HG02885 (cell line): ENCODE measurements around the gene PRKCQ.

Experiments used
- ATAC-seq: cut with Tn5 transposase; IDR thresholded peaks from one replicate; pipeline ENCODE4 v1.9.1; 2021; ENCODE audit warnings: mild to moderate bottlenecking; ENCODE audit not compliant: unreplicated experiment, poor library complexity

PRKCQ gene

DNA sequence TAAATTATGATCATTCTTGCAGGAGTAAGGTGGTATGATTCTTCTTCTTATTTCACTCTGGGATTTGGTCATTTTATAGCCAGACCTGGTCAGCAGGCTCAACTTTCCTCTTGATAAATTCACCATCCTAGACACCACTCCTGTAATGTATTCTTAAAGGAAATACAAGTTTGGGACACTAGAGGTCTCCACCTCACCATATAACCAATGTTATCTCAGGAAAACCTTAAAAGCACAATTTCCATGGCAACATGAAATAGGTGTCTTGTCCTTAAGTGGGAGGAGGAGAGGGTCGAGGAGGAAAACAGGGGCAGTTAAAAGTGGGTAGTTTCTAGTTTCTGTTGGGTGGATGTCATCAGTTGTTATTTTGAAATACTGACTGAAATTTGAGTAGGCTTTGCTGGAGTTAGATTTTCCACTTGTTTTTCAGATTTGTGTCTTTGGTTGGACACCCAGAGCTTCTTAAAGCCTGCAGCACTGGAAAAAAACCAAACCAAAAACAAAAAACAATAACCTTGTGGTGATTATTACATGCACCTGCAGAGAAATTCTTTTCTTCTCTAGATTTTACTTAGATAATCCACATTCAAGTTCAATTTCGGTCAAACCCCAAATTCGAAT, 163.1 kb downstream of the PRKCQ start:
- no peak for ATAC-seq

DNA sequence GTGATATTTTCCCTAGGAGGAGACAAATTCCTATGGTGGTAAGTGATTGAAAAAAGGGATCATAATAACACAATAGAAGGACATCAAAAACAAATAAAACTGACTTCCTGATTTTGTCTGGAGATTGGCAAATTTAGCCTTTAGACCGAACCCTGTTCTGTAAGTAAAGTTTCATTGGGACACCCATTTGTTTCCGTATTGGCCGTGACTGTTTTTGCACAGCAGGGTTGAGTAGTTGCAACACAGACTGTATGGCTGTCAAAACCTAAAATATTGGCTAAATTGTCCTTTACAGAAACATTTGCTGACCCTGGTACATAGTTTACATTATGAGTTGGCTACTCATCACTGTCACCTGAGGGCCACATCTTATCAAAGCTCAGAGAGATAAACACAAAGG, 168.6 kb downstream of the PRKCQ start:
- ATAC-seq = no peak

DNA sequence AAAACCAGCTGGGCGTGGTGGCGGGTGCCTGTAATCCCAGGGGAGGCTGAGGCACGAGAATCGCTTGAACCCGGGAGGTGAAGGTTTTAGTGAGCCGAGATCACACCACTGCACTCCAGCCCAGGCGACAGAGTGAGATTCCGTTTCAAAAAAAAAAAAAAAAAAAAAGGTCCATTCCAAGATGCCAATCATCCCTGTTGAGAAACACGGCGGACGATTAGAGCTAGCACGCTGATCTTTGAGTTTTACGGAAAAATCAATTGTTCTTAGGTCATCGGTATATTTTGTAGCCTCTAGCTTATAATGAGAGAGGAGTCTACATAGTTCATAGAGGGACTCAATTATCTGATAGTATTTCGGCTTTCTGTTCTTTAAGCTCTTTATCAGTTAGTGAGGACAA, 169.2 kb downstream of the PRKCQ start:
- no peak for ATAC-seq

DNA sequence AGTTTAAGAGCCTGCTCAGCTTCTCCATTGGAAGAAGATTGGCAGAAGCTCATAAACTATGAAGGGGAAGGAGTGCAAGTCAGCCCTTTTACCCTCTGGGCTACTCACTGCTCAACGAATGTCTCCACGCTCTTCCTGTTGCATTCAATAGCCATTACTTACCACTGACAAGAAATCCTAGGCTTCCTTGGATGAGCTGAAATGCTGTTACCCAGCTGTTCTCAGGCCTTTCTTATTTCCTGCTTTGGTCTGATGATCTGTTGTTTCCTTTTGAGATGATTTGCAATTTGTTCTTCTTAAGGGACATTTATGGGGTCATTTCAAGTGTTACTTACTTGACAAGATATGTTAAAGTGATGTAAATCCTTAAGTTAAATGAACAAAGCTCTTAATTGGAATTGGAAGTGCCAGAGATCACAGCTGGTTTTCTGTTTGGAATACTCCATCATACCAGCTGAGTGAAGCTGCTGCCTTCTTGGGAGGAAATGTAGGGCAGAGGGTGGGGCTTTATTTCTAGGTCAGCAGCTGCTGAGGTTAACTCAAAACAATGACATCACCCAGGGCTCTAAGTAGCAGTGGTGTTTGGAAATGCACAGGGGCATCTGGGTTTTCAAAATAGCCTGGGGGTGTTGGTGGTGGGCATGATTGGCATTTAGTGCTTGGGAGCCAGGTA, 170.0 kb downstream of the PRKCQ start:
- ATAC-seq = no peak

DNA sequence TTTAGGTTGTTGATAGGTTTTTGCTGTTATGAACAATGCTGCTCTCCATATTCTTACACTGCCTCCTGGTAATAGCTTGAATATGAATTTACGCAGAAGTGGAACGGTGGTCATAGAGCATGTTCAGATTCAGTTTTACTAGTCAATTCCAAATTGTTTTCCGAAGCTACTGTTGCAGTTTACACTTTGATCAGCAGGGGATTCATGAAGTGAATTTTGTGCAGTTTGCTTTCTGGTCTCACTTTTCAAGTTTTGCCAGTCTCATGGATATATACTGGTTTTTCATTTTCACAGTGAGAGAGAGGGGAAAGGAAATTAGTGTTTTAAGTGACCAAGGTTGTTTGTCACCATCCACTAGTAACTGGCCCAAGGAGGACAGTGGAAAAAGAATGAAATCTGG, 171.3 kb downstream of the PRKCQ start:
- no peak for ATAC-seq

DNA sequence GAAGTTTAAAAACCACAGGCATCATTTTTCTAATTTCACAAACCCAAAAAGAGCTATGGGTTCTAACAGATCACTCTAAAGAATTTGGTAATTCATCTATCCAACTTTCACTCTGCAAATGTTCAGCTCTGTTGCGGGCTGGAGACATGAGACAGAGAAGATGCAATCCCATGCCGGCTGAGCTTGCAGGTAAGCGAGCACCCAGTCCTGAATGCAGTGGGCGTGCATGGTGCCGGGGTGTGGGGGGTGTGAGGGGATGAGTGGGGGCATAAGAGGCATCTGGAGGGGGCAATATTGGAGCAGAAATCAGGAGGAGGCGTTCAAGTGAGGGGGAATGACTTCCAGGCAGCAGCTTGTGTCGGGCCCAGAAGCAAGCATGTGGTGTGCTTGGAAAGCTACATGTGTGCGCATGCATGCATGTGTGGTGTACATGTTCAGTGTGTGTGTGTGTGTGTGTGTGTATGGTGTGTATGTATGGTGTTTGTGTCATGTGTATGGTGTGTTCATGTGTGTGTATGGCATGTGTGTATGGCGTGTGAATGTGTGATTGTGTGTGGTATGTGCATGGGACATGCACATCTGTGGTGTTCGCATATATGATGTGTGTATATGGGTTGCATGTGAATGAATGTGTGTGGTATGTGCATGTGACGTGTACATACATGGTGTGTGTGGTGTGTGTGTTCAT, 172.9 kb downstream of the PRKCQ start:
- no peak for ATAC-seq

DNA sequence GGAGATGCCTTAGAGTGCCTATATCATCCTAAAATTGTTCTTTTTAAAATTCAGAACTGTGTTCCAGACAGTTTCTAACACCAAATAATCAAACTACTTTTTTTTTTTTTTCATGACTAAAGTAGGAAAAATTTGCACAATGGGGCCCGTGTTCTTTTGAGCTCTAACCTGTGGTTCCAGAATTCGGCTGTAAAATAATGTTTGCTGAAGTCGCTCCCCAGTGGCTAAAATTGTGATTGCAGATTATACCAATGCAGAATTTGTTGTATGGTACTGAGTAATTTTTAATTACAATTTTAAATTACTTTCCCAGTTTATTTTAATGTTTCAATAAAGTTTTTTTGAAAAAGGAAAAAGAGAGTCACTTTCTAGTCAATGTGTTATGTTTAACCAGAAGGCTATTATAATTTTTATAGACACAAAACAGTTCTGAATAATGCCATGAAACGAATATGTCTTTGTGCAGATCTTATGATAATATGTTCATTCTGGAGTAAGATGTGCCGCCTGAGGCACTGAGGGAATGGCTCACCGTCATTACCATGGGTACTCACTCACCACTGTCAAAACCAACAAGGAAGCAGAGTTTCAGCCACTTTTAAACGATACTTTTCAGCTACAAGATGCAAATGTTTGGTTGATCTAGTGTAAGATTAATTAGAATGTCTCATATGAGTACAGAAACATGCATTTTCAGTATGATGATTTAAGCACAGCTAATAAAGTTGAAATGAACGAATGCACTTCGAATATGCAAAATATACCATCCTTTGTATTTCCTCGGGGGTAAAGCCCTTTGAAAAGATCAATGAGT, 173.6 kb downstream of the PRKCQ start:
- ATAC-seq = peak; percentile 45

DNA sequence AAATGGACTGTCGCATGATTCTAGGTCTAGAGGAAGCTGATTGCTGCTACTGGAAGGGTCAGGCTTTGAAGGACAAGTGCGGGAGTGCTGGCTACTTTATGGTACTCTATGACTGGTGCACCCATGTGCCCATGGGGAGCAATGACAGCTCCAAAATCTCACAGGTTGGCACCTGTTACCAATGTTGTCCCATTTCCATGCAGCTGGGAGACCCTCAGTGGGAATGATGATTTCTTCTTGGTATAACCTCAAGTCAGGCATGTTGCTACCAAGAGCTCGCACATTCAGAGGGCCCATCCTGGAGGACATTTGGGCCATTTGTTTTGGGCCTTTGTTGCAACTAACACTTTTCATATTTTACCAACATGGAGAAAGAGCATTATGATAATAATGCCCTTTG, 174.4 kb downstream of the PRKCQ start:
- no peak for ATAC-seq

DNA sequence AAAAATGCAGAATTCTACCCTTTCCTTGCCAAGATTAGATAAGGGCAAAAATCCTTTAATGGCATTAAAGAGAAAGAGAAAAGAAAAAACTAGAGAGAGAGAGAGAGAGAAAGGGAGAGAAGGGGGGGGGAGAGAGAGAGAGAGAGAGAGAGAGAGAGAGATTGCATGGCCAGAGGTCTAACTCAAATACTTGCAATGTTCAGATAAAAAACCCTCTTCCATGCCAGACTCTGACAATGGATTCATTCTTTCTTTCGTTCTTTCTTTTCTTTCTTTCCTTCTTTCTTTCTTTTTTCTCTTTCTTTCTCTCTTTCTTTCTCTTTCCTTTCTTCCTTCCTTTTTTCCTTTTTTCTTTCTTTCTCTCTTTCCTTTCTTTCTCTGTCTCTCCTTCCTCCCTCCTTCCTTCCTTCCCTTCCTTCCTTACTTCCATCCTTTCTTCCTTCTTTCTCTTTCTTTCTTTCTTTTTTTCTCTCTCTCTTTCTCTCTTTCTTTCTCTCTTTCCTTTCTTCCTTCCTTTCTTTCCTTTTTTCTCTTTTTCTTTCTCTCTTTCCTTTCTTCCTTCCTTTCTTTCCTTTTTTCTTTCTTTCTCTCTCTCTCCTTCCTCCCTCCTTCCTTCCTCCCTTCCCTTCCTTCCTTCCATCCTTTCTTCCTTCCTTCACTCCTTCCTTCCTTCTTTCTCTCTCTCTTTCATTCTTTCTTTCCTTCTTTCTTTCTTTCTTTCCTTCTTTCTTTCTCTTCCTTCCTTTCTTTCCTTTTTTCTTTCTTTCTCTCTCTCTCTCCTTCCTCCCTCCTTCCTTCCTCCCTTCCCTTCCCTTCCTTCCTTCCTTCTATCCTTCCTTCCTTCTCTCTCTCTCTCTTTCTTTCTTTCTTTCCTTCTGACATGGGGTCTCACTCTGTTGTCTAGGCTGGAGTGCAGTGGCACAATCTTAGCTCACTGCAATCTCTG, 175.7 kb downstream of the PRKCQ start:
- ATAC-seq = no peak

DNA sequence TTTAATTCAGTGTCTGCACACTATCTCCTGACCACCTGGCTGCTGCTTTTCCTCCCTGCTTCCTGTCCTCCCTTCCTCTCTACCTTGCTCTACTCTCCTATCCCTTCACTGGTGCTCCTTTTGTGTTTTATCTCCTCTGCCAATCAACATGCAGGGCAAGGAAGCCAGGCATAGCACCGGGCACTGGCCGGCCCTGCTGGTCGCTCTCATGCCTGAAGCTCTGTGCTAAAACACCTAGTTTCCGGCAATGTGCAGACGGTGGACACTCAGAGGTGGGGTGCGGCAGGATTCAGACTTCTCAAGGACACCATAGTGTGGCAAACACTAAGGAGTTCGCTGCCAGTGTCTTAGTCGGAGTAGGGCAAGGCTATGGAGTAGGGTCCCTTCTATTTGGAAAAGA, 177.1 kb downstream of the PRKCQ start:
- no peak for ATAC-seq

DNA sequence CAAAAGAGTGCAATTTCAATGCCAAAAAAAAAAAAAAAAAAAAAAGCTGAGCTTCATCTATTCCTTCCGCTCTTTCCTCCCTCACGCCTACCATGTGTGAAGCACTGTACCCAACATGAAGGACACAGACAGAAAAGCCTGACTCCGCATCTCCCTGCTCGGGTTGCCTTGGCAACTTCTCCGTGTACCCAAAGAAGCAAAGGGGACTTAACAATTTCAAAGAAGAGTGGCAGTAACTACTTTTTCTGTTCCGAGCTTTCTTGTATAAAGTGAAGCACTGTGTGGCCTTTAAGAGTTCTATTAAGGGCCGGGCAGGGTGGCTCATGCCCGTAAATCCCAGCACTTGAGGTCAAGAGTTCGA, 177.7 kb downstream of the PRKCQ start:
- no peak for ATAC-seq

DNA sequence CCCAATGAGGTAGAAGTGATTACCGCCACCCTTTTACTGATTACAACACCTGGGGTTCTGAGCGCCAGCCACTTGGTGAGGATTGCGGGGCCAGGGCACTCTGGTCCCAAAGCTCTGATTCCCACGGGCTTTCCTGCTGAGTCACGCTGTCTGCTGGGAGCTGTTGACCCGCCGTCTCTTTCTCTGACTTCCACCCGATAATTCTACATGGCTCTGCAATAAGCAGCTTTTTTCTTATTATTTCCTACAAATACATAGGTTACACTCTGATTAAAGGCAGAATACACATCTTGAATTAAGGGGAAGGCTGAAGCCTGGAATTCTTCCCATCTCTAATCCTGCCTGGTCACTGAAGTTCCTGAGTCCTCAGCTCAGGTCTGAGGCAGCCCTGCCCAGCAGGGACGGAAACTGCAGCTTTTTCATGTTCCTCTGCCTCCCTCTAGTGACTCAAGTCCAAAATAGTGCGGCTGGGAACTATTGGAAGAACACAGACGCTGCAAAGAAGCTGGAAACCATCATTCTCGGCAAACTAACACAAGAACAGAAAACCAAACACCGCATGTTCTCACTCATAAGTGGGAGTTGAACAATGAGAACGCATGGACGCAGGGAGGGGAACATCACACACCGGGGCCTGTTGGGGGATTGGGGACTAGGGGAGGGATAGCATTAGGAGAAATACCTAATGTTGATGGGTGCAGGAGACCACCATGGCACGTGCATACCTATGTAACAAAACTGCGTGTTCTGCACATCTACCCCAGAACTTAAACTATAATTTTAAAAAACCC, 178.3 kb downstream of the PRKCQ start:
- ATAC-seq = peak; percentile 93

DNA sequence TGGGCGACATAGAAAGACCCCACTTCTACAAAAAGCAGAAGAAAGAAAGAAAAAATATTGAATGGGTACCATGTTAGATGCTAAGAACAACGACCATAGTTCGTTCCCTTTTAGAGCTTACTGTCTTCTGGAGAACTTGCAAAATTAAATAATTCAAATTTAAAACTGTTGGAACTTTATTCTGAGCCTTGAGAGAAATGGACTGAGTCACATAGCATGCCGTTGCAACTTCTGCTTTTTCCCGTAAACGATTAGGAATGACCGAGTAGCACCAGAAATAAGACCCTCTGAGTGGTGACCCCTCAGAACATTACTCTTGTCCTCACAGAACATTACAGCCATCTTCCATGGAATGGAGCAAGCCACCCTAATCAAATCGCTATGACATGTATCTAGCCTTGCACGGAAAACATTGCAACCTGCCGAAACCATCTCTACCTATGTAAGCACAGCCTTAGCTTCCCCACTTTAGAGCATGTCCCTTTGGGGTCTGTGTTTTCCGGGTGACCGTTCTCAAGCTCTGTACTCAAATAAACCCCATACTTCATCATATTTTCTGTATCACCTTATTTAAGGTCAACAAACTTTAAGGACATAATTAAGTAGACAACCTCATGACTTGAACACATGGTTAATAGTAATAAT, 179.1 kb downstream of the PRKCQ start:
- no peak for ATAC-seq

DNA sequence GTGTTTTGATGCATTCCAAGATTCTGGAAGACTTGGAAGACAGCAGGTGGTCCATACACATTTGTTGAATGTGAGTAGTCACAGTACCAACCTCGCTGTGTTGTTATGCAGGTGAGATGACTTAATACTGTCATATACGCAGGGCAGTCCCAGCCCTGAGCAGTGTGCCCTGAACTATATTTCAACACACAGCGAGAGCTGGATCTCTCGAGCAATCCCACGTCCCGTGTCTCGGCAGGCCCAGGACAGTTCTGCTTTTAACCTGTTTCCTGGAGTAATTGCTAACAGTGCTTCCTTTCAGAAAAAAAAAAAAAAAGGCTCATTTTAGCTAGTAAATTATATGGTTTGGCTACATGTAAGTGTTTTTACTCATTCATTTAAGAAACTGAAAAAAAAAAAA, 179.7 kb downstream of the PRKCQ start:
- no peak for ATAC-seq

DNA sequence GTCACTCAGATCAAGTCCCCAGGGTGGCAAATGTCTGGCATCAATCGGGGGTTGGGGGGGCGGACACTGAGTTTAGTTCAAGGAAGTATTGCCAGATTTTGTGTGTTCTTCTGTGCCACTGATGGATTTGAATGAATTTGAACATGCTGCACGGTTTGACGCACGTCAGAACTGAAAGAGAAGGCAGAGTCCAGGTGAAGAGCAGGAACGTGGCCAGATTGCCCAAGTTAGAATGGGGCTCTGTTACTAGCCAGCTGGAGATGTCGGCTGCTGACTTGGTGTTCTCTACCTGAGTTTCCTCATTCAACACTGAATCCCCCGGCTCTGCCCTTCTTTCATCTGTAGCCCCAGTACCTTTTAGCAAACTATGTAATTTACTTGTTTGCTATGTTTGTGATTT, 180.2 kb downstream of the PRKCQ start:
- no peak for ATAC-seq

DNA sequence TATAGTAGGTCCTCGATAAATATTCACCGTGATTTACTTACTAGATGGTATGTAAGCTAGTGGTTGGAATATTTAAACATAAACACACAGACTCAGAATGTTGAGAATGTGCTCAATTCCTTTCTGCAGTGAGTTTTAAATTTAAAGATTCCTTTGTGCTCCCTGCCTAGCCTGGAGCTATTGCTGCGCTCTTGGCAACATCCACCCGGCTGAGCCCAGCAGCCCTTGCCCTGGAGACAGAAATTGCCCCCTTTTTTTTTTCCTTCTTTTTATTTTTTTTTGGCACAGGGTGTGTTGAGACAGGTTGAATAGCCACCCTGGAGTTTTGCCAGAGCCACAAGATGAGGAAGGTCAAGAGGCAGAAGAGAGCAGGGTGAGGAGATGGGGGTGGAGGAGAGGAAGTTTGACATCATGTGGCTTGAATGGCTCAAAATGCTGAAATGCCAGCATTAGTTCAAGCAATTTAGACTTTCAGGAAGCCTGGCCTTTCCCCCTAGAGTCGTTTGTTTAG, 180.8 kb downstream of the PRKCQ start:
- no peak for ATAC-seq

DNA sequence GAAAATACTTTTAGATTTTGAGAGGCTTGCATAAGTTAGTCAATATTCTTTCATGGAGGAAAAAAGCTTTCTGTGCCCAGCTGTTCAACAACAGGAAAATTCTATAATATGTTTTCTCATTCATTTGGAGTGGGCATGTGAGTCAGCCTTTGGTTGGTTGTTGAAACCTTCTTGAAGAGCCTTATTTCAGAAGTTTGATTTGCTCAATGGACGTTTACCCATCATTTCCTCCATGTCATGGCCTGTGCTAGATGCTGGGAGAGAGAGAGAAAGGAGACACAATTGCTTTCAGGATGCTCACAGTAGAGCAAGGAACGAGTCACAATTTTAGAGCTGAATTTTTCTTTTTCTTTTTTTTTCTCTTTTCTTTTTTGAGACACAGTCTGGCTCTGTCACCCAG, 181.7 kb downstream of the PRKCQ start:
- no peak for ATAC-seq

DNA sequence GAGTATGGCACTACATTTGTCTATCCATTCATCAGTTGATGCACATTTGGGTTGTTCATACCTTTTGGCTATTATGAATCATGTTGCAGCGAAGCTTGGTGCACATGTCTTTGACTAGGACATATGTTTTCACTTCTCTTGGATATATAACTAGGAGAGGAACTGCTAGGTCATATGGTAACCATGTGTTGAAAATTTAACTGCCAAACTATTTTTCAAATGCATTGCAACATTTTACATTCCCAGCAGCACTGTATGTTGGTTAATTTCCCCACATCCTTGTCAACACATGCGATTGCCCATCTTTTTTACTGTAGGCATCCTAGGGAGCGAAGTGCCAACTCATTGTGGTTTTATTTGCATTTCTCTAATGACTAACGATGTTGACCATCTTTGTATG, 183.4 kb downstream of the PRKCQ start:
- ATAC-seq = no peak

DNA sequence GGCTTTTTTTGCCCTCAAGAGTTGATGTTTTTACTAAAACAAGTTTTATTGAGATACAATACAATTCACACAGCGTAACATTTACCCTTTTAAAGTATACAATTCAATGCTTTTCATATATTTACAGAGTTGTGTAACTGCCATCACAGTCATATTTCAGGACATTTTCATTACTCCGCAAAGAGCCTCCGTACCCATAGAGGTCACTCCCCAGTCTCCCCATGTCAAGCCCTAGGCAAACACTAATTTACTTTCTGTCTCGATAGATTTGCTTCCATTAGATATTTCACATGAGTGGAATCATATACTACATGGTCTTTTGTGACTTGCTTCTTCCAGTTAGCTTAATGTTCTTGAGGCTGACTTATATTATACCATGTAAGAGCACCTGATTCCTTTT, 183.8 kb downstream of the PRKCQ start:
- ATAC-seq = no peak
